ENCODE measurements around the gene APLN.

Gene APLN

DNA sequence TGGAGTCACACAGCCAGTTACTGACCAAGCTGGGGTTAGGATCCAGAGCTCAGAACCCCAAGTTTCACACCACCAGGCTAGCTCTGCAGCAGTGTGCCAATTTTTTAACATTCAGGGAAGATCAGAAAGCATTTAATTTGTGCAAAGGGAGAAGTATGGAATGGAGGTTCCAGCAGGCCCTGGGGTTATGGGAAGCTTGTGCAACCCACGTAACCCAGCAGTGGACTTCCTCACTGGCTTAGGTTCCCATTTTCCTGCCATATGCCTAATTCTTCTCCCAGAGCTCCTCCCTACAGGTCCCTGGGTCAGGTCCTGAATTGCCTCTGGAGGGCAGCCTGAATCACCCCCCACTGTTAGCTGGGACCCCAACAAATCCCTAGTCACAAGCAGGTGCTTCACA is 14.0 kb downstream of the APLN start:
- DNase-seq: peak; percentile 35 to 68 (median 63)

DNA sequence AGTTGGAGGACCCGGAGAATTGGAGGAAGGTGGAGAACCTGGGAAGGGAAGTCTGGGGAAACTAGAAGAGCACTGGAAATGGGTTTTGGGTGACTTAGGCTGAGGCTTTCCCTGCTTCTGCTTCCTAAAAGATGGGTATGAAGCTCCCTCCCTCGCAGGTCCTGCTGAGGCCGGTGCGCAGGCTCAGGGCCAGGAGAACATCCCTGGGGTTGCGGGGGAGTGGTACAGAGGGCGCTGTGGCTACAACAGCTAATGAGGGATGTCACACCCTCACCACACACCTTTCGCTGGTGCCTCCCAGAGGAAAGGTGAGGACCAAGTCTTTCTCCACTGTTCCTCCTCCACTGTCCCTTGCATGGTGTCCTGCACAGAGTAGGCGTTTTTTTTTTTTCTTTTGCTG is 15.8 kb downstream of the APLN start:
- DNase-seq: no peak

DNA sequence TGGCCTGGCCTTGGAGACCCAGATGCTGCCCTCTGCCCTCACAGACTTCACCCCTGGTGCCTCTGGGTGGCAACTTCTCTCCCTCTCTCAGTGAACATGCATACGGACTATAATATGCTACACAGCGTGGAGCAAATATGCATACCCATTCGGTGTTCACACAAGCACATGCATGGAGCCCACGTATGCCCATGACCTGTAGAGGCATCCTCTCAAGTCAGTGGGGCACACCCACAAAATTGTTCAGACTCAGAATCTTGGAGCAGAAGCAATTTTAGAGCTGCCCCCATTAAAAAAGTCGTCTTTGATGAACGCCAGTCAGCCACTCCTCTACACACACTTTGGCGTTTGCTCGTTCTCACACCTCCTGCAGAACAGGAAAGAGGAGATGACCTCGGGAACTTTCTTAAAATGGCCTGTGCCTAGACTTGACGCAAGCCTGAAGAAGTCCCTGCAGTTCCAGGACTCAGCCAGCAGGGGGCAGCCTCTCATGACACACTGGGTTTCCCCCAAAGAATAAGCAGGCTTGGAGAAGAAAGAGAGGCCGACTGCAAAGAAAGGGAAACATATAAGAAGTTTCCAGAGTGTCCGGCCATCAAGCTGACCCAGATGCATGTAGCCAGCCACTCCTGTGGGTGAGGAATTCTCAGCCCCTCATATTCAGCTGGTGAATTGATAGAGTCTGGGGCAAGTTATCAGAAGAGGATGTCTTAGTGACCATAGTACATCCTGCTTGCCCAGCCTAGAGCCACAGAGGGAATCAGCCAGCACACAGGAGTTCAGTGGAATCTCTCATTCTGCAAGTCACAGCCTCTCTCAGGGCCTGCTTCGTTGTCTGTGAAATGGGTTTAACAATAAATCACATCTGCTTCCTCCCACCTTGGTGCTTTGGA is 17.3 kb downstream of the APLN start:
- peak; percentile 67 to 82 (median 74) for DNase-seq

DNA sequence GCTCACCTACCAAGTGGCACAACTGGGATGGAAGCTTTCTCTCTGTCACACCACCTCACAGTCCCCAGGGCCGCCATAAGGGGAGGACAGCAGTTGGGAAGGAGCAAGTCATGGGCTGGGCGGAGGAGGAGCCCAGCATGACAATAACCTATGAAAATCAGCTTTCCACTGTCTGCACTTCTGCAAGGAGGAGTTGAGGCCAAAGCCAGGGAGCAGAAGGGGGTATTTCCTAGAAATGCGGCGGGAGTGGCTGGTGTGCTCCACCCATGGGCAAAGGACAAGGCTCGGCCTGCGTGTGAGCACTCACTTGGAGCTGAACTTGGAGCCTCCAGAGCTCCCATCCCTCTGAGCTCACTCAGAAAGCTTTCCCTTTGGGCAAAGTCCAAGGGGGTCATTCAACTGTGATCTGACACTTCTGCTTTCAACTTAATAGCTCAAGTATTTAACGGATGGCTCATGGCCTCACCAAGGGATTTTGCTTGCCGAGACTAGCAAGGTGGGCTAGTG is 18.5 kb downstream of the APLN start:
- no peak for DNase-seq

DNA sequence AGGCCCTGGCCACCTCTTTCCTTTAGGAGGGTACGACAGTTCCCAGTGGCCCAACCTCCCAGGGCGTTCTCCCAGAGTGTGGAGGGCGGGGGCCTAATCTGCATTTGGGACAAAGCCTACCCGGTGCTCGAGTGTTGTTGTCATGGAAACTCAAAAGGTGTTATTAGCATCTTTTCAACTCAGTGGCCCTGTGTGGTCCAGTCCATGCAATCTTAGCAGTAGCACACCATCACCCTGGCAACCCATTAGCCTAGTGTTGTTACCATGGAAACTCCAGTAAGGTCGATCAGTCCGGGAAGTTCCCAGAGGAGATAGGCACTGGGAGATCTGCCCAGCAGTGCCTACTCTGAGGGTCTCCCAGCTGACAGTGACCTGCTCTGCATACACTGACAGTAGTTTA is 20.2 kb downstream of the APLN start:
- DNase-seq: no peak

DNA sequence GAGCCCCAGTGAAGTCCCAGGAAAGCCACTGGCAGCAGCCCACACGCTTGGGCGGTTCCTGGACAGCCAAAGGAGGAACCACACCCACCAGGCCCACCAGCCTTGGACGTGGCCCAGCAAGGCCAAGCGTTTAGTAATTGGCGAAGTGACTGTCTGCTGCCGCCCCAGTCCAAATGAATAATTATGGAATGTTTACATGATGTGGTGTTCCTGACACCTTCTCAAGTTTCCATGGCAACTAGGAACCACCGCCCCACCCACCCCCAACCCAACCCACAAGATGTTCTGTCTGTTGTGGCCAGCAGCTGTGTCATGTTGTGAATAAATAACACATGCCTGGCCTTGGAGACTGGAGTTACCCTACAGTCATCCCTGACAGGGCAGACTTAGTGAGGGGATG is 22.3 kb downstream of the APLN start:
- peak in 1 of 4 experiments; percentile 23 for DNase-seq

DNA sequence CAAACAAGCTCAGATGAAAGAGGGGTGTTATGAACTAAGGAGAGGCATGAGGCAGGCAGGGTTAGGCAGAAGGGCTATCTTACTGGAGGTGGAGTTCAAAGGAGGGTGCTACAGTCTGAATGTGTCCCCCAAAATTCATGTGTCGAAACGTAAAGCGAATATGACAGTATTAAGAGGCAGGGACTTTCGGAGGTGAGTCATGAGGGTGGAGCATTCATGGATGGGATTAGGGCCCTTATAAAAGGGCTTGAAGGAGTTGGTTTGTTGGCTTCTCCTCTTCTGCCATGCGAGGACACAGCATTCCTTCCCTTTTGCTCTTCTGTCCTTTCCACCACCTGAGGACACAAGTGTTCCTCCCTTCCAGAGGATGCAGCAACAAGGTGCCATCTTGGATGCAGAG is 22.9 kb downstream of the APLN start:
- no peak for DNase-seq

DNA sequence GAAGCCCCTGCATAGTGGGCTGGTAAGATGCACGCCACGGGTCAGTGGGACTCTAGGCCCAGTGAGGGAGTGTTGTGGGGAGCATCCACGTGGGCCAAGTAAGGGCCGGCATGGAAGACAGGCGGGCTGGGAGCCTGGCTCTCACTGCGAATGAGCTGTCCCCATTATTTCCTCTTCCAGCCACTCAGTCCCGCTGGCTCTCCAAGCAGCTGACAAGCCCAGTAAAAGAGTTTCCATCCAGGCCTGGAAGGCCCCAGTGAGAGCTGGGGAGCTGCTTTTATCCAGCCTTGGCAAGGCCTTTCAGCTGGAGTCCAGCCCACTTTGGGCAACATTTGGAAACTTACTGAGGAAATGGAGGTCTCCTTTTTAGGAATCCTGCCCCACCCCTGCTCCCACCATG is 24.9 kb downstream of the APLN start:
- DNase-seq: no peak

DNA sequence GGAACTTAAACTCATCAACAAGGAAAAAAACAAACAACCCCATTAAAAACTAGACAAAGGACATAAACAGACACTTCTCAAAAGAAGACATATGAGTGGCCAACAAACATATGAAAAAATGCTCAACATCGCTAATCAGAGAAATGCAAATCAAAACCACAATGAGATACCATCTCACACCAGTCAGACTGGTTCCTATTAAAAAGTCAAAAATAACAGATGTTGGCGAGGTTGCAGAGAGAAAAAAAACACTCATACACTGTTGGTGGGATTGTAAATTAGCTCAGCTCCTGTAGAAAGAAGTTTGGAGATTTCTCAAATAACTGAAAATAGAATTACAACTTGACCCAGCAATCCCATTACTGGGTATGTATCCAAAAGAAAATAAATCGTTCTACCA is 28.7 kb downstream of the APLN start:
- DNase-seq: no peak

DNA sequence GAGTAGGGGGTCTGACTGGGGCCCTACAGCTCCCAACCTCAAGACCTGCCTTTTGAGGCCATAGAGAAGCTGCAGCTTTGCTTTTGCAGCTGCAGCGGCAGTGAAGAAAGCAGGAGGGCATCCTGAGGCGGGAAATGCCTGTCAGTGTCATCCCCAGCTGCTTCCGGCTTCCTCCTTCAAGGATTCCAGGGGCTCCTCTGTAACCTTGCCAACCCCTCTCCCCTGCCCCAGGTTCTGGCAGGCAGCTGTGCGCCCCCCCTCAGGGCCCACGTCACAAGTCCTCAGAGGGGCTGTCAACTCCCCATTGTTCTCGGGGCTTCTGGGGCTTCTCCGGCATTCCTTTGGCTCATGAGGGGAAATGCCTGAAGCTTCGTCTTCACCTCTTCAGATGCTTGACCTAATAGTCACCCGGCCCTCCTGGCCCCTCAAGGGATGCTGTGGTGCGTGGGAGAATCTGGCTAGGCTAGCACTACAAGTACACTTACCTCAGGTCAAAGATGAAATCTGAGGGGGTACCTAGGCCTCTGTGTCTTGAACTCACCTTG is 31.9 kb downstream of the APLN start:
- DNase-seq: no peak

DNA sequence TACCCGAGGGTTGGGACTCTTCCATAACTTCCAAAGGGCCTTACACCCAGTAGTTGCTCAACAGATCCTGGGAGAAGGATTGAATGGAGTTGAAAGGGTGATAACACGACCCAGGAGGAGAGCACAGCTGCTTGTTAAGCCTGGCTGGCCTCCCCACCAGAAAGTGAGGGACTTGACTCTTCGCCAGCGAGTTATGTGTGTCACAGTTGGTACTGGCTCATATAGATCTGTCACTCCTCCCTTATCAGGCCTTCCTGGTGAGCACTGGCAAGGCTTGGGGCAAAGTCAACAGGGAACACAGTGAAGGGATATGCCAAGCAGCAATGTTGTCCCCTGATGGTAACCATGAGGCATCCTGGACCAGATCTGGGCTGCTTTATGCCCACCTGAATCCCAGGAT is 35.8 kb downstream of the APLN start:
- no peak for DNase-seq

DNA sequence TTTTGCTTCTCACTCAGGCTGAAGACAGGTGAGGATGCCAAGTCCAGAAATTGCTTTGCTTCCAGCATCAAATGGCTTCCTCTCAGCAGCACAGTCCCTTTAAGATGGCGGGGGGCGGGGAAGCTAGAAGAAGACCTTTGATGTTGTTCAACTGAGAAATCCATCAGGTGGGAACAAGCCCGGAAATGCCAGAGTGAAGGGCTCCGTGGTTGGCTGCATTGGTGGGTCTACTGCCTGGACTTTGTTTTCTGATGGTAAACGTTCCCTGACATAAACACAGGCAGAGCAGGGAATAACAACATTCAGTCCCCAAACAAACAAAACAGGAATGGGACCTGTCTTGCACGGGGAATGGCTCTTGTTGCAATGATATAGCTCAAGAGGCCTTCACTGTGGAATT is 37.3 kb downstream of the APLN start:
- no peak for DNase-seq

DNA sequence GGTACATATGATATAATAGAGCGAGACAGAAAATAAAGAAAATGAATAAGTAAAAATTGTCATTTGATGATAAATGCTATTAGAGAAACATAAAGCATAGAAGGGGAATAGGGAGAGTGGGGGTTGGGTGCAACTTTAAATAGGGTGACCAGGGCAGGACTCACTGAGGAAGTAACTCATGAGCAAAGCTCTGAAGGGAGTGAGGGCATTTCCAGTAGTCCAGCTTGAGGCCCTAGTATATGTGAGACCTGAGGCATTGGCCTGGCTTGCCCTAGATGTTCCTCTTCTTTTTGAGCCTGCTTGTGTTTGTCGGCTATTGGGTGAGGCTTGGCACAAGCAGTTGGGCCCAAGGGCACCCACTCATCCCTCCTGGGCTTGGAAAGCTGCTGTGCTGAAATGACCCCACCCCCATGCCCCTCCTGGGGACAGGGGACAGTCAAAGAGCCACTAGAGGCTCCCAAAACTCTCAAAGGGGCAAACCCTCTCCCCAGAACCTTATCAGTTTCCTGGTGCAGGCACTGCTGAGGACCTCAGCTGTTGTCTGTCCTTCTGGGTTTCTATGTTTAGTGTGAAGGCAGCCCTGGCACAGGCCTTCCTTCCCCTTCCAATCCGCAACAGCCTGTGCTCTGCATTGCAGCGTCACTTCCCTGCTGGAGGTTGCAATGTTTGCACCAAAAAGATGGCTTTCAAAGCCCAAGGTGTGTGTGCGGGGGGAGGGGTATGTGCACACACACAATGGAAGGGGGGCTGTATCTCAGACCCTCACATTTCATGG is 40.1 kb downstream of the APLN start:
- DNase-seq: peak in 2 of 4 experiments; percentile 41 to 57

DNA sequence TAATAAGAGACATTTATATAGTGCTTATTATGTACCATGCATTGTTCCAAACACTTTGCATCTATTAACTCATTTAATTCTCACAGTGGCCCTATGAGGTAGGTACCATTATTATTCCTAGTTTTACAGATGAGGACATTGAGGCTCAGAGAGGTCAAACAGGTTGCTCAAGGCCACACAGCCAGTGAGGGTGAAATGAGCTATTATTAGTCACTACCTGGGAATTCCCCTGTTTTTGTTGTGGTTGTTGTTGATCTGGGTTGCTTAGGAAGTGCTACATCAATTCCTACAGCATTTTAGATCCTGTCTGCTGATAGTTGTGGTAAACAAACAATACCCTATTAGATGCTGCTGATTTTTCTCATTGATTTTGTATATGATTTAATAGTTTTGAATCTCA is 41.2 kb downstream of the APLN start:
- peak in 1 of 4 experiments; percentile 15 for DNase-seq

DNA sequence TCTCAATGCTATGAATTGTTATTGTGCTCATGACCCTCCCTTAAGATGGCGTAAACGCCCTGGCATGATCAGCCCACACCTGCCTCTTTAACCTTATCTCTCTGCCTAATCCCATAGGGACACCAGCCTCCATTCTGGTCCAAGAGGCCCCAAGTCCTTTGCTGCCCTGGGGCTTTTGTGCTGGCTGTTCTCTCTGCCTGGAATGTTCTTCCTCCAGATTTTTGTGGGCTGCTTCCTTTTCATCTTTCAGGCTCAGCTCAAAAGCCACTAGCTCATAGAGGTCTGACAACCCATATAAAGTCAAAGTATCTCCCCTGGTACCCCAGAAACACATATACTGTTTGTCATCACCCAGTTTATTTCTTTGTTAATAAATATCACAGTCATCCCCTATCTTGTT is 42.4 kb downstream of the APLN start:
- no peak for DNase-seq

DNA sequence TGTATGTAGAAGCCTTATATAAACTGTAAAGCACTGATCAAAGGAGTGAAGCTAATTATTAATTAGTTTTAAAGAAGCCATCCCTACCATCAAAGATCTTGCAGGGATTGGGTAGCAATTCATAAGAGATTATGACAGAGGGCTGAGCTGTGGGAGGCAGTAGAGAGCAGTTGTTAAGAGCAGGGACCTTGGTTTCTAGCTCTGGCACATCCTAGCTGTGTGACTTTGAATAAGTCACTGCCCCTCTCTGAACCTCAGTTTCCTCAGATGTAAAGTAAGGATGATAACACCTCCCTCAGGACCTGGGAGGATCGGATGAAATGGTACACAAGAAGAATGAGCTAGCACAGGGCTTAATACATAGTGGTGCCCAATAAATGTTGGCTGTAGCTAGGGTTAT is 45.4 kb downstream of the APLN start:
- peak in 1 of 4 experiments; percentile 14 for DNase-seq

DNA sequence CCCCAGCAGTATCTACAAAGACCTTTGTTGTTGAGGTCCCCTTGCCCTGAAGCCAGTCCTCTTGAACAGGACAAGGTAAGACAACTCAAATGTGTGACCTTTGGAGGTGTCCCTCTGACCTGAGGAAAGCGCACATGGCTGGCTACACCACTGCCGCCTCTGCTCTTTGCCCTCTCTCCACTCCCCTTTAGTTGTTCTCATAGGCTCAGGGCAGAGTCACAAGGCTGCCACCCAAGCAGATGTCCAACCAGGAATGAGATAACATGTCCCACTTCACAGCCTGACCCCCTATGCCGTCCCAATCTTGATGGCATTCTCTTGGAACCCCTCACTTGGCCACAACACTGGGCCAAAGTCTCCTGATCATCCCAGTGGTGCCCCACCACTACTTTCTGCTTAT is 46.3 kb downstream of the APLN start:
- DNase-seq: no peak

DNA sequence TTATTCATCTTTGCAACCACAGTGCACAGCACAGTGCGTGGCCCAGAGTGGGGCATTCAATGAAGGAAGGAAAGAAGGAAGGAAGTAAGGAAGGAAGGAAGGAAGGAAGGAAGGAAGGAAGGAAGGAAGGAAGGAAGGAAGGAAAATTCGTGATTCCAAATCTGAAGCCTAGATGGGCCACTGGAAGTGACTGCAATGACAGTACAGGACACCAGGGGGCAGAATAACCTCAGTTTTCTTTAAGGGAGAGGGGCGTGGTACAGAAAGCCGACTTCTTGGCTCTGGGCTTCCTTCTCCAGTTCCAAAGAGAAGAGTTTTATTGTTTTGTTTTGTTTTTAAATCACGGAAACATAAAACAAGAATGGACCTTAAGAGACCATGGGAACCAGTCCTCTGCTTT is 47.8 kb downstream of the APLN start:
- peak; percentile 61 to 81 (median 71) for DNase-seq

DNA sequence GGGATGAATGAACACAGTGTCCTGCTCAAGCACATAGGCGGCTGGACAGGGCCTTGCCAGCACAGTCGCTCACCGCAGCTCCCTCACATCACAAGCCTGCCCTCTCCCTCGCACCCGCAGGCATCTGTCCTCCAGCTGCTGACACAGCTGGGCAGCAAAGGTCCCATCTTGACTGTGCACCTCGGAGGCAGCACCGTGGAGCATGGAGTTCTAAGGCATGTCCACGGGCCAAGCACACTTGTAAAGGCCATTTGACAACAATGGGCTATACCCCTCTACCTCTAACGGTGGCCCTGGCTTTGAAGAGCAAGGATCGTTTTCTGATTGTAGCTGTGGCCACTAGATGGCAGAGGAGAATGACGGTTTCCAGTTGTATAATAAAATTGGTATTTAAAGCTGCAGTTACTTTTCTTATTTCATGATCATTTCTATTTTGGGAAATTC is 53.8 kb downstream of the APLN start:
- DNase-seq: peak; percentile 19 to 45 (median 28)

DNA sequence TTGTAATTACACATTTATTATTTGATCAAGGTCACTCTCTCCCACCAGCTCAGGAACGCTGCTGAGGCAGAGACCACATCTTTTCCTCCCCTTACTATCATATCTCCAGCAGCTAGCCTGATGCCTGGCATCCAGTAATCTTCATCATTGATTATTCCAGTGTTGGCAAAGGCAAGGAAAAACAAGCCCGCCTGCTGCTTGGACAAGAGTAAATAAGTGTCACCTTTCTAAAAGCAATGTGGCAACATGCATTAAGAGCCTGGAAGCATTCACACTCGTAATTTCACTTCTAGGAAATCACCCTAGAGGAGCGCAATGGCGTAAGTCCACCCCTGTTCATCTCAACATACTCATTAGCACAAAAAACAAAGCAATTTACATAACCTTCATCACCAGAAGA is 54.8 kb downstream of the APLN start:
- DNase-seq: no peak

DNA sequence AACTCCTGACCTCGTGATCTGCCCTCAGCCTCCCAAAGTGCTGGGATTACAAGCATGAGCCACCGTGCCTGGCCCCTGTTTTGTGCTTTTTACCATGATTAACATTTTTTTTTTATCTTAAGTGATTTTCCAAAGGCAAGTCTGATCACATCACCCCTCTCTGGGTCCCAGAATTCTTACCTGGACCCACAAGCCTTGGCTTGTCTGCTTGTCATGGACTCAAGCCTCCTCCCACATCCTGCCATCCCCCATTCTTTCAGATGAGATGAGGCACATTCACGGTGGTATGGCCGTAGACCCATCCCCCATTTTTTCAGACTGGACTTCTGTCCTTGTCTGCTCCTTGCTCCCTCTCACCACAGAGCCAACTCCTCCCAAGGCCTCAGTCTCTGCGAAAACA is 55.3 kb downstream of the APLN start:
- DNase-seq: no peak

DNA sequence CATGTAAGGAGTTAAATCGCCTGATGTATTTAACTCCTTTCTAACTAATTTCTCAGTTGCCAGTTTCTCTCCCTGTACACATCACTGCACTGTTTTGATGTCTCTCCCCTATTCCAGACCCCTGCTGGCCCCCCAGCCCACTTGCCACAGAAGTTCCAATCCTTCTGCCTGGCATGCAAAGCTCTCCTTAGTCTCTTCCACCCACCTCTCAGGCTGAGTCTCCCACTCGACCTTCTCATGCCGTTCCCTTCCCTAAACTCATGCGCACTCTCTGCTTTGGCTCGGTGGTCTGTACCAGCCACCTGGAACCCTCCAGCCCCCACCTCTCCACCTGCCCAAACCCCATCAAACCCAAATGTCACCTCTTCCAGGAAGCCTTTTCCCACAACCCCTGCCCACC is 56.9 kb downstream of the APLN start:
- no peak for DNase-seq

DNA sequence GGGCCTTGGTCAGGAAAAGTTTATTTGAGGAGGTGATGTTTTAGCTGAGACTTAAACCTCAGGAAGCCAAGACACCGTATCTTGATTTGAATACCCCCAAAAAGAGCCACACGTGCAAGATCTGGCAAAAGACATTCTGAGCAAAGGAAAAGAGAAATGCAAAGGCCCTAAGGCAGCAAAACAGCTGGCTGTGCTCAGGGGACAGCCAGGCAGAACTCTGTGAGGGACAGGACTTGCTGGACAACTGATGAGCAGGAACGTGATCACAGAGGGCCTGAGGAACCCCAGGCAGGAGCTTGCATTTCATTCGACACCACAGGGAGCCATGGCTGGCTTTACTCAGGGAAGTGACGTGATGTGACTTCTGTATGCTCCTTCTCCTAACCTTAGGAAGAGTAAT is 58.7 kb downstream of the APLN start:
- DNase-seq: no peak
